Measurements from ENCODE around the gene PRRT1. TPM values are rescaled to one million over a fixed set of nuclear protein-coding genes. Genes with fewer than 3 reads are reported as not detected.
"Not testable (repeated sequence)": the region's sequence is repeated elsewhere in the genome, so short reads cannot be mapped to it uniquely, and the experiment has no call there.

PRRT1 gene
- total and polyA plus RNA-seq, 2 experiments from 2014 or later = 1.2 to 2.1 TPM

- H3F3A ChIP-seq (ENCODE audit: insufficient read depth) = 0 out of 2 replicates have a peak, but pooled peaks cover 4% of the 10 kb centered on the region
- no peak overlapping the region for H2AFZ ChIP-seq
- no peaks in the 10 kb centered on the region for H3K79me2 ChIP-seq (ENCODE audit: insufficient read depth)
- H3K9me2 ChIP-seq (ENCODE audit: insufficient read depth) = no peaks in the 10 kb centered on the region
- no peaks in the 10 kb centered on the region for H3K36me3 ChIP-seq (ENCODE audit: low read depth)
- 89 to 92% methylated on average over 4 of the region's 4 CpGs for WGBS, 2 experiments (ENCODE audit: low coverage in 1 of 2, low lambda C conversion rate in 2 of 2, missing lambda C conversion rate in 2 of 2)
- H3K9me3 ChIP-seq (ENCODE audit: low read depth) = no peaks in the 10 kb centered on the region
- H3K4me1 ChIP-seq (ENCODE audit: insufficient read depth) = peaks cover 25% of the 10 kb centered on the region
- H3K27me3 ChIP-seq (replicated peaks; ENCODE audit: insufficient read depth) = no peaks in the 10 kb centered on the region
- TF ChIP-seq EZH2phosphoT487 (IDR thresholded peaks at IDR 0.05; ENCODE audit: insufficient read depth, low read depth) (no peak), EZH2 (IDR thresholded peaks at IDR 0.05; ENCODE audit: insufficient read depth, poor library complexity, severe bottlenecking) (no peak)
- peak; percentile 64 for DNase-seq
- no peak overlapping the region for H3K27ac ChIP-seq
- no peak overlapping the region for H3K4me2 ChIP-seq (ENCODE audit: unreplicated experiment)
- H3K4me3 ChIP-seq = no peak overlapping the region
- in situ Hi-C loops (cut with MboI) = no loop called here
- no peak overlapping the region for H3K9ac ChIP-seq
- H4K20me1 ChIP-seq (ENCODE audit: insufficient read depth) = no peaks in the 10 kb centered on the region
Observed at GRCh38 chr6:32105433-32105832, 46.3 kb downstream of the PRRT1 start.

GRCh38 chr6:32102255-32102654 lies 49.5 kb downstream of the PRRT1 start:
- 59 to 85% methylated on average over 3 of the region's 3 CpGs for WGBS, 2 experiments (ENCODE audit: low coverage in 1 of 2, low lambda C conversion rate in 2 of 2, missing lambda C conversion rate in 2 of 2)
- no peaks in the 10 kb centered on the region for H3K9me2 ChIP-seq (ENCODE audit: insufficient read depth)
- no peaks in the 10 kb centered on the region for H3K27me3 ChIP-seq (replicated peaks; ENCODE audit: insufficient read depth)
- in situ Hi-C loops (cut with MboI) = no loop called here
- DNase-seq = no peak
- H3F3A ChIP-seq (ENCODE audit: insufficient read depth) = no peaks in the 10 kb centered on the region
- H3K4me1 ChIP-seq (ENCODE audit: insufficient read depth) = peaks cover 6% of the 10 kb centered on the region
- H3K4me3 ChIP-seq = no peak overlapping the region
- TF ChIP-seq EZH2phosphoT487 (IDR thresholded peaks at IDR 0.05; ENCODE audit: insufficient read depth, low read depth) = no peak
- H3K36me3 ChIP-seq (ENCODE audit: low read depth) = no peaks in the 10 kb centered on the region
- no peaks in the 10 kb centered on the region for H3K9me3 ChIP-seq (ENCODE audit: low read depth)
- no peak overlapping the region for H3K4me2 ChIP-seq (ENCODE audit: unreplicated experiment)
- no peak overlapping the region for H3K9ac ChIP-seq
- H4K20me1 ChIP-seq (ENCODE audit: insufficient read depth) = no peaks in the 10 kb centered on the region
- H2AFZ ChIP-seq = no peak overlapping the region
- no peaks in the 10 kb centered on the region for H3K79me2 ChIP-seq (ENCODE audit: insufficient read depth)
- no peak overlapping the region for H3K27ac ChIP-seq

- H3K9me2 ChIP-seq (ENCODE audit: insufficient read depth); H3K4me2 ChIP-seq (ENCODE audit: unreplicated experiment); H4K20me1 ChIP-seq (ENCODE audit: insufficient read depth); H3K36me3 ChIP-seq (ENCODE audit: low read depth); H3K9ac ChIP-seq; H3K9me3 ChIP-seq (ENCODE audit: low read depth); H3F3A ChIP-seq (ENCODE audit: insufficient read depth); H3K27me3 ChIP-seq (replicated peaks; ENCODE audit: insufficient read depth); DNase-seq; H3K4me1 ChIP-seq (ENCODE audit: insufficient read depth); H2AFZ ChIP-seq; in situ Hi-C loops (cut with MboI); H3K79me2 ChIP-seq (ENCODE audit: insufficient read depth); H3K27ac ChIP-seq; H3K4me3 ChIP-seq: not testable (repeated sequence)
- 83 to 89% methylated on average over 8 of the region's 8 CpGs for WGBS, 2 experiments (ENCODE audit: low coverage in 1 of 2, low lambda C conversion rate in 2 of 2, missing lambda C conversion rate in 2 of 2)
Observed at GRCh38 chr6:32100251-32100650, 51.5 kb downstream of the PRRT1 start.

Small RNA genes within 50 kb of the gene (microRNA-seq; reads per million reads assigned to microRNA genes)
- gene MIR6721 (ENCODE audit: borderline number of aligned reads) (2.0 reads per million), gene MIR6833 (ENCODE audit: borderline number of aligned reads) (not detected)

Small RNA genes within 50 kb of the gene (small RNA-seq; reads per million reads assigned to genes)
- not detected for gene AL662884.1 (ENCODE audit: low read depth, low replicate concordance)
- not detected for gene MIR6833 (ENCODE audit: low read depth, low replicate concordance)

Other genes with a start within 250 kb of the PRRT1 start
- 2.0 and 6.1 TPM in 2 replicates for gene ZBTB12, start 249.9 kb downstream of the PRRT1 start, total RNA-seq (2014; rRNA removed; shearing (Covaris generic))
- not detected in 2 replicates for gene ZBTB12, start 249.9 kb downstream of the PRRT1 start, polyA plus RNA-seq (2016; fragmentation: Nextera tagmentation; extraction: Ambion mirVana)
- gene C2, start 224.2 kb downstream of the PRRT1 start, total RNA-seq (2014; rRNA removed; shearing (Covaris generic)) = 1.3 and 2.1 TPM in 2 replicates
- 1.4 and 2.3 TPM in 2 replicates for gene C2, start 224.2 kb downstream of the PRRT1 start, polyA plus RNA-seq (2016; fragmentation: Nextera tagmentation; extraction: Ambion mirVana)
- 4.4 and 7.3 TPM in 2 replicates for gene CFB, start 205.8 kb downstream of the PRRT1 start, total RNA-seq (2014; rRNA removed; shearing (Covaris generic))
- gene CFB, start 205.8 kb downstream of the PRRT1 start, polyA plus RNA-seq (2016; fragmentation: Nextera tagmentation; extraction: Ambion mirVana) = 3.4 and 3.9 TPM in 2 replicates
- gene NELFE, start 193.0 kb downstream of the PRRT1 start, total RNA-seq (2014; rRNA removed; shearing (Covaris generic)) = 62.9 and 77.9 TPM in 2 replicates
- gene NELFE, start 193.0 kb downstream of the PRRT1 start, polyA plus RNA-seq (2016; fragmentation: Nextera tagmentation; extraction: Ambion mirVana) = 108 and 114 TPM in 2 replicates
- gene SKIC2, start 192.8 kb downstream of the PRRT1 start, total RNA-seq (2014; rRNA removed; shearing (Covaris generic)) = 54.9 and 65.4 TPM in 2 replicates
- 46.9 and 47.7 TPM in 2 replicates for gene SKIC2, start 192.8 kb downstream of the PRRT1 start, polyA plus RNA-seq (2016; fragmentation: Nextera tagmentation; extraction: Ambion mirVana)
- gene DXO, start 179.8 kb downstream of the PRRT1 start, total RNA-seq (2014; rRNA removed; shearing (Covaris generic)) = 24.2 and 31.0 TPM in 2 replicates
- gene DXO, start 179.8 kb downstream of the PRRT1 start, polyA plus RNA-seq (2016; fragmentation: Nextera tagmentation; extraction: Ambion mirVana) = 23.3 and 26.6 TPM in 2 replicates
- gene C4A, start 169.9 kb downstream of the PRRT1 start, total RNA-seq (2014; rRNA removed; shearing (Covaris generic)) = 4.8 and 5.3 TPM in 2 replicates
- 1.3 and 2.4 TPM in 2 replicates for gene C4A, start 169.9 kb downstream of the PRRT1 start, polyA plus RNA-seq (2016; fragmentation: Nextera tagmentation; extraction: Ambion mirVana)
- 4.5 and 6.4 TPM in 2 replicates for gene C4B, start 137.1 kb downstream of the PRRT1 start, total RNA-seq (2014; rRNA removed; shearing (Covaris generic))
- 1.1 and 2.6 TPM in 2 replicates for gene C4B, start 137.1 kb downstream of the PRRT1 start, polyA plus RNA-seq (2016; fragmentation: Nextera tagmentation; extraction: Ambion mirVana)
- not detected in 2 replicates for gene CYP21A2, start 113.5 kb downstream of the PRRT1 start, total RNA-seq (2014; rRNA removed; shearing (Covaris generic))
- gene CYP21A2, start 113.5 kb downstream of the PRRT1 start, polyA plus RNA-seq (2016; fragmentation: Nextera tagmentation; extraction: Ambion mirVana) = not detected in 2 replicates
- gene TNXB, start 42.6 kb downstream of the PRRT1 start, total RNA-seq (2014; rRNA removed; shearing (Covaris generic)) = 23.5 and 23.8 TPM in 2 replicates
- gene TNXB, start 42.6 kb downstream of the PRRT1 start, polyA plus RNA-seq (2016; fragmentation: Nextera tagmentation; extraction: Ambion mirVana) = 5.2 TPM in 2 replicates
- gene ATF6B, start 23.7 kb downstream of the PRRT1 start, total RNA-seq (2014; rRNA removed; shearing (Covaris generic)) = 33.3 and 37.3 TPM in 2 replicates
- gene ATF6B, start 23.7 kb downstream of the PRRT1 start, polyA plus RNA-seq (2016; fragmentation: Nextera tagmentation; extraction: Ambion mirVana) = 51.7 and 54.1 TPM in 2 replicates
- gene FKBPL, start 21.7 kb downstream of the PRRT1 start, total RNA-seq (2014; rRNA removed; shearing (Covaris generic)) = 2.9 and 5.3 TPM in 2 replicates
- gene FKBPL, start 21.7 kb downstream of the PRRT1 start, polyA plus RNA-seq (2016; fragmentation: Nextera tagmentation; extraction: Ambion mirVana) = 6.2 and 6.9 TPM in 2 replicates
- gene PPT2, start 2.2 kb upstream of the PRRT1 start, total RNA-seq (2014; rRNA removed; shearing (Covaris generic)) = 12.8 and 16.2 TPM in 2 replicates
- gene PPT2, start 2.2 kb upstream of the PRRT1 start, polyA plus RNA-seq (2016; fragmentation: Nextera tagmentation; extraction: Ambion mirVana) = 10.3 and 14.3 TPM in 2 replicates
- 2.2 and 6.2 TPM in 2 replicates for gene EGFL8, start 12.7 kb upstream of the PRRT1 start, total RNA-seq (2014; rRNA removed; shearing (Covaris generic))
- 2.6 and 3.8 TPM in 2 replicates for gene EGFL8, start 12.7 kb upstream of the PRRT1 start, polyA plus RNA-seq (2016; fragmentation: Nextera tagmentation; extraction: Ambion mirVana)
- gene AGPAT1, start 24.1 kb upstream of the PRRT1 start, total RNA-seq (2014; rRNA removed; shearing (Covaris generic)) = 57.2 and 71.2 TPM in 2 replicates
- 36.9 and 39.7 TPM in 2 replicates for gene AGPAT1, start 24.1 kb upstream of the PRRT1 start, polyA plus RNA-seq (2016; fragmentation: Nextera tagmentation; extraction: Ambion mirVana)
- 48.1 and 48.2 TPM in 2 replicates for gene RNF5, start 26.5 kb upstream of the PRRT1 start, total RNA-seq (2014; rRNA removed; shearing (Covaris generic))
- 58.8 and 63.2 TPM in 2 replicates for gene RNF5, start 26.5 kb upstream of the PRRT1 start, polyA plus RNA-seq (2016; fragmentation: Nextera tagmentation; extraction: Ambion mirVana)
- 0.22 TPM in 1 of 2 replicates, not detected in the other for gene AGER, start 32.3 kb upstream of the PRRT1 start, total RNA-seq (2014; rRNA removed; shearing (Covaris generic))
- 1.2 and 1.4 TPM in 2 replicates for gene AGER, start 32.3 kb upstream of the PRRT1 start, polyA plus RNA-seq (2016; fragmentation: Nextera tagmentation; extraction: Ambion mirVana)
- gene PBX2, start 38.3 kb upstream of the PRRT1 start, total RNA-seq (2014; rRNA removed; shearing (Covaris generic)) = 25.4 and 27.6 TPM in 2 replicates
- gene PBX2, start 38.3 kb upstream of the PRRT1 start, polyA plus RNA-seq (2016; fragmentation: Nextera tagmentation; extraction: Ambion mirVana) = 2.6 and 3.1 TPM in 2 replicates
- gene GPSM3, start 40.7 kb upstream of the PRRT1 start, total RNA-seq (2014; rRNA removed; shearing (Covaris generic)) = 5.4 and 7.7 TPM in 2 replicates
- gene GPSM3, start 40.7 kb upstream of the PRRT1 start, polyA plus RNA-seq (2016; fragmentation: Nextera tagmentation; extraction: Ambion mirVana) = 6.8 and 7.3 TPM in 2 replicates
- gene NOTCH4, start 72.1 kb upstream of the PRRT1 start, total RNA-seq (2014; rRNA removed; shearing (Covaris generic)) = 0.38 and 0.65 TPM in 2 replicates
- gene NOTCH4, start 72.1 kb upstream of the PRRT1 start, polyA plus RNA-seq (2016; fragmentation: Nextera tagmentation; extraction: Ambion mirVana) = 1.2 TPM in 2 replicates
- not detected in 2 replicates for gene TSBP1, start 220.0 kb upstream of the PRRT1 start, total RNA-seq (2014; rRNA removed; shearing (Covaris generic))
- not detected in 2 replicates for gene TSBP1, start 220.0 kb upstream of the PRRT1 start, polyA plus RNA-seq (2016; fragmentation: Nextera tagmentation; extraction: Ambion mirVana)